Panc1 (cell line): ENCODE results near the gene FAM186B.

Experiments used
- CTCF ChIP-seq: fragments of 450-650 bp; IDR thresholded peaks from 2 replicates; pipeline ENCODE4 v1.5.1; 2017; ENCODE audit warnings: mild to moderate bottlenecking
- POLR2AphosphoS5 ChIP-seq: IDR thresholded peaks from 2 replicates; pipeline ENCODE4 v1.6.1; 2012; ENCODE audit warnings: mild to moderate bottlenecking, low read depth, low read length, moderate library complexity
- REST ChIP-seq, 2 experiments: IDR thresholded peaks; 2 replicates each; pipeline ENCODE4 v1.6.1; 2011 to 2012; ENCODE audit warnings: low read depth in 2 of 2, control low read depth in 1 of 2, low read length in 1 of 2, mild to moderate bottlenecking in 1 of 2, moderate library complexity in 1 of 2; ENCODE audit not compliant: insufficient read depth in 1 of 2

GRCh38 chr12:49603721-49604120 lies 1.7 kb downstream of the FAM186B start:
- TF ChIP-seq POLR2AphosphoS5: no peak
- TF ChIP-seq CTCF: no peak
- TF ChIP-seq REST (IDR thresholded peaks at IDR 0.05; ENCODE audit: insufficient read depth in 1 of 2, low read depth in 2 of 2, low read length in 1 of 2): no peak
